ENCODE measurements around the gene RYR3. TPM values are rescaled to one million over a fixed set of nuclear protein-coding genes. Genes with fewer than 3 reads are reported as not detected.

RYR3 gene
- total and polyA plus RNA-seq, 4 donors = 0.88 to 23.1 (median 13.8) TPM

GRCh38 chr15:33678602-33679001 lies 367.8 kb downstream of the RYR3 start:
- no peak for ATAC-seq (ENCODE audit: low FRiP score)
- H3K4me3 ChIP-seq (ENCODE audit: low read length in 2 of 2) = no peak overlapping the region
- H3K27me3 ChIP-seq (ENCODE audit: control insufficient read depth in 1 of 2, insufficient read depth in 2 of 2, low read length in 1 of 2) = no peaks in the 10 kb centered on the region
- no peaks in the 10 kb centered on the region for H3K36me3 ChIP-seq (ENCODE audit: control insufficient read depth in 1 of 2, insufficient read depth in 2 of 2, low read length in 1 of 2)
- peaks cover 2 to 11% of the 10 kb centered on the region in 2 donors for H3K4me1 ChIP-seq (ENCODE audit: control insufficient read depth in 1 of 2, insufficient read depth in 2 of 2, low read length in 2 of 2)
- DNase-seq = no peak
- no peaks in the 10 kb centered on the region for H3K9me3 ChIP-seq (ENCODE audit: control insufficient read depth, low read length)
- intact Hi-C loops (cut with DNase I) = no loop called here
- WGBS, 2 donors = 91 to 92% methylated on average over 5 of the region's 5 CpGs
- no peak overlapping the region for H3K27ac ChIP-seq (ENCODE audit: low read depth in 1 of 2, low read length in 2 of 2)

GRCh38 chr15:33679061-33679460 lies 368.3 kb downstream of the RYR3 start:
- ATAC-seq (ENCODE audit: low FRiP score) (no peak), DNase-seq (no peak)
- H3K27ac ChIP-seq (ENCODE audit: low read depth in 1 of 2, low read length in 2 of 2) = no peak overlapping the region
- H3K9me3 ChIP-seq (ENCODE audit: control insufficient read depth, low read length) = no peaks in the 10 kb centered on the region
- intact Hi-C loops (cut with DNase I) = no loop called here
- WGBS, 2 donors = 79 to 96% methylated on average over 2 of the region's 2 CpGs
- H3K27me3 ChIP-seq (ENCODE audit: control insufficient read depth in 1 of 2, insufficient read depth in 2 of 2, low read length in 1 of 2) = no peaks in the 10 kb centered on the region
- H3K4me3 ChIP-seq (ENCODE audit: low read length in 2 of 2) = no peak overlapping the region
- peaks cover 2 to 11% of the 10 kb centered on the region in 2 donors for H3K4me1 ChIP-seq (ENCODE audit: control insufficient read depth in 1 of 2, insufficient read depth in 2 of 2, low read length in 2 of 2)
- H3K36me3 ChIP-seq (ENCODE audit: control insufficient read depth in 1 of 2, insufficient read depth in 2 of 2, low read length in 1 of 2) = no peaks in the 10 kb centered on the region

GRCh38 chr15:33680336-33680735 lies 369.6 kb downstream of the RYR3 start:
- H3K9me3 ChIP-seq (ENCODE audit: control insufficient read depth, low read length) = no peaks in the 10 kb centered on the region
- intact Hi-C loops (cut with DNase I) = no loop called here
- H3K27ac ChIP-seq (ENCODE audit: low read depth in 1 of 2, low read length in 2 of 2) = peak overlapping the region; percentile 33 to 84
- DNase-seq (no peak), ATAC-seq (ENCODE audit: low FRiP score) (peak; percentile 22)
- peaks cover 2 to 11% of the 10 kb centered on the region in 2 donors for H3K4me1 ChIP-seq (ENCODE audit: control insufficient read depth in 1 of 2, insufficient read depth in 2 of 2, low read length in 2 of 2)
- no peak overlapping the region for H3K4me3 ChIP-seq (ENCODE audit: low read length in 2 of 2)
- no peaks in the 10 kb centered on the region for H3K27me3 ChIP-seq (ENCODE audit: control insufficient read depth in 1 of 2, insufficient read depth in 2 of 2, low read length in 1 of 2)
- no peaks in the 10 kb centered on the region for H3K36me3 ChIP-seq (ENCODE audit: control insufficient read depth in 1 of 2, insufficient read depth in 2 of 2, low read length in 1 of 2)
- WGBS, 2 donors = 5 to 8% methylated on average over 5 of the region's 5 CpGs

GRCh38 chr15:33693166-33693800 lies 382.5 kb downstream of the RYR3 start:
- ATAC-seq (ENCODE audit: low FRiP score) (no peak), DNase-seq (no peak)
- WGBS, 2 donors = 84 to 87% methylated on average over 12 of the region's 12 CpGs
- H3K4me3 ChIP-seq (ENCODE audit: low read length in 2 of 2) = no peak overlapping the region
- H3K36me3 ChIP-seq (ENCODE audit: control insufficient read depth in 1 of 2, insufficient read depth in 2 of 2, low read length in 1 of 2) = no peaks in the 10 kb centered on the region
- no peak overlapping the region for H3K27ac ChIP-seq (ENCODE audit: low read depth in 1 of 2, low read length in 2 of 2)
- intact Hi-C loops (cut with DNase I) = loop anchor here in 1 of 2 donors (10.0 kb wide), 1 partner anchor 608 kb away; no protein-coding TSS in a partner anchor
- H3K4me1 ChIP-seq (ENCODE audit: control insufficient read depth in 1 of 2, insufficient read depth in 2 of 2, low read length in 2 of 2) = no peaks in the 10 kb centered on the region
- H3K9me3 ChIP-seq (ENCODE audit: control insufficient read depth, low read length) = no peaks in the 10 kb centered on the region
- no peaks in the 10 kb centered on the region for H3K27me3 ChIP-seq (ENCODE audit: control insufficient read depth in 1 of 2, insufficient read depth in 2 of 2, low read length in 1 of 2)

GRCh38 chr15:33698126-33698525 lies 387.4 kb downstream of the RYR3 start:
- intact Hi-C loops (cut with DNase I) = loop anchor here in 1 of 2 donors (10.0 kb wide), 1 partner anchor 613 kb away; no protein-coding TSS in a partner anchor

GRCh38 chr15:33699145-33699544 lies 388.4 kb downstream of the RYR3 start:
- no peaks in the 10 kb centered on the region for H3K4me1 ChIP-seq (ENCODE audit: control insufficient read depth in 1 of 2, insufficient read depth in 2 of 2, low read length in 2 of 2)
- no peak overlapping the region for H3K4me3 ChIP-seq (ENCODE audit: low read length in 2 of 2)
- DNase-seq (no peak), ATAC-seq (ENCODE audit: low FRiP score) (no peak)
- H3K36me3 ChIP-seq (ENCODE audit: control insufficient read depth in 1 of 2, insufficient read depth in 2 of 2, low read length in 1 of 2) = no peaks in the 10 kb centered on the region
- WGBS, 2 donors = 82 to 92% methylated on average over 2 of the region's 2 CpGs
- H3K27ac ChIP-seq (ENCODE audit: low read depth in 1 of 2, low read length in 2 of 2) = no peak overlapping the region
- intact Hi-C loops (cut with DNase I) = loop anchor here in 1 of 2 donors (10.0 kb wide), 1 partner anchor 614 kb away; no protein-coding TSS in a partner anchor
- no peaks in the 10 kb centered on the region for H3K27me3 ChIP-seq (ENCODE audit: control insufficient read depth in 1 of 2, insufficient read depth in 2 of 2, low read length in 1 of 2)
- no peaks in the 10 kb centered on the region for H3K9me3 ChIP-seq (ENCODE audit: control insufficient read depth, low read length)

More at GRCh38 chr15:33698126-33698525, 387.4 kb downstream of the RYR3 start:
- H3K9me3 ChIP-seq (ENCODE audit: control insufficient read depth, low read length) = no peaks in the 10 kb centered on the region
- H3K27me3 ChIP-seq (ENCODE audit: control insufficient read depth in 1 of 2, insufficient read depth in 2 of 2, low read length in 1 of 2) = no peaks in the 10 kb centered on the region
- WGBS, 2 donors = 74% methylated on average over 6 of the region's 6 CpGs
- H3K4me1 ChIP-seq (ENCODE audit: control insufficient read depth in 1 of 2, insufficient read depth in 2 of 2, low read length in 2 of 2) = no peaks in the 10 kb centered on the region
- no peaks in the 10 kb centered on the region for H3K36me3 ChIP-seq (ENCODE audit: control insufficient read depth in 1 of 2, insufficient read depth in 2 of 2, low read length in 1 of 2)
- no peak overlapping the region for H3K4me3 ChIP-seq (ENCODE audit: low read length in 2 of 2)
- no peak for DNase-seq
- ATAC-seq (ENCODE audit: low FRiP score) = no peak
- no peak overlapping the region for H3K27ac ChIP-seq (ENCODE audit: low read depth in 1 of 2, low read length in 2 of 2)

GRCh38 chr15:33699691-33700447 lies 389.1 kb downstream of the RYR3 start:
- H3K9me3 ChIP-seq (ENCODE audit: control insufficient read depth, low read length) = no peaks in the 10 kb centered on the region
- no peak overlapping the region for H3K4me3 ChIP-seq (ENCODE audit: low read length in 2 of 2)
- H3K4me1 ChIP-seq (ENCODE audit: control insufficient read depth in 1 of 2, insufficient read depth in 2 of 2, low read length in 2 of 2) = no peaks in the 10 kb centered on the region
- no peaks in the 10 kb centered on the region for H3K27me3 ChIP-seq (ENCODE audit: control insufficient read depth in 1 of 2, insufficient read depth in 2 of 2, low read length in 1 of 2)
- H3K36me3 ChIP-seq (ENCODE audit: control insufficient read depth in 1 of 2, insufficient read depth in 2 of 2, low read length in 1 of 2) = no peaks in the 10 kb centered on the region
- ATAC-seq (ENCODE audit: low FRiP score) (no peak), DNase-seq (no peak)
- 32 to 42% methylated on average over 14 of the region's 14 CpGs for WGBS, 2 donors
- no peak overlapping the region for H3K27ac ChIP-seq (ENCODE audit: low read depth in 1 of 2, low read length in 2 of 2)
- intact Hi-C loops (cut with DNase I) = loop anchor here (2.0 to 10.0 kb wide), 5 partner anchors 388 to 615 kb away; partner anchors contain the start of gene RYR3 (in 1 of the 2)

GRCh38 chr15:33700695-33701303 lies 390.0 kb downstream of the RYR3 start:
- ATAC-seq (ENCODE audit: low FRiP score) (peak; percentile 87), DNase-seq (peak; percentile 63 to 87)
- WGBS, 2 donors = 15 to 23% methylated on average over 19 of the region's 19 CpGs
- Histone ChIP-seq H3K9me3 (ENCODE audit: control insufficient read depth, low read length) (no peaks in the 10 kb centered on the region), H3K27me3 (ENCODE audit: control insufficient read depth in 1 of 2, insufficient read depth in 2 of 2, low read length in 1 of 2) (no peaks in the 10 kb centered on the region), H3K27ac (ENCODE audit: low read depth in 1 of 2, low read length in 2 of 2) (no peak overlapping the region), H3K4me1 (ENCODE audit: control insufficient read depth in 1 of 2, insufficient read depth in 2 of 2, low read length in 2 of 2) (no peaks in the 10 kb centered on the region), H3K4me3 (ENCODE audit: low read length in 2 of 2) (no peak overlapping the region), H3K36me3 (ENCODE audit: control insufficient read depth in 1 of 2, insufficient read depth in 2 of 2, low read length in 1 of 2) (no peaks in the 10 kb centered on the region)
- intact Hi-C loops (cut with DNase I) = loop anchor here (2.0 to 5.0 kb wide), 4 partner anchors 388 to 466 kb away; partner anchors contain the start of gene RYR3 (in 1 of the 2)

All from aorta (tissue), 5 donors.